ENCODE data around the gene SLC25A51.

The SLC25A51 gene, protein sequence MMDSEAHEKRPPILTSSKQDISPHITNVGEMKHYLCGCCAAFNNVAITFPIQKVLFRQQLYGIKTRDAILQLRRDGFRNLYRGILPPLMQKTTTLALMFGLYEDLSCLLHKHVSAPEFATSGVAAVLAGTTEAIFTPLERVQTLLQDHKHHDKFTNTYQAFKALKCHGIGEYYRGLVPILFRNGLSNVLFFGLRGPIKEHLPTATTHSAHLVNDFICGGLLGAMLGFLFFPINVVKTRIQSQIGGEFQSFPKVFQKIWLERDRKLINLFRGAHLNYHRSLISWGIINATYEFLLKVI

DNA sequence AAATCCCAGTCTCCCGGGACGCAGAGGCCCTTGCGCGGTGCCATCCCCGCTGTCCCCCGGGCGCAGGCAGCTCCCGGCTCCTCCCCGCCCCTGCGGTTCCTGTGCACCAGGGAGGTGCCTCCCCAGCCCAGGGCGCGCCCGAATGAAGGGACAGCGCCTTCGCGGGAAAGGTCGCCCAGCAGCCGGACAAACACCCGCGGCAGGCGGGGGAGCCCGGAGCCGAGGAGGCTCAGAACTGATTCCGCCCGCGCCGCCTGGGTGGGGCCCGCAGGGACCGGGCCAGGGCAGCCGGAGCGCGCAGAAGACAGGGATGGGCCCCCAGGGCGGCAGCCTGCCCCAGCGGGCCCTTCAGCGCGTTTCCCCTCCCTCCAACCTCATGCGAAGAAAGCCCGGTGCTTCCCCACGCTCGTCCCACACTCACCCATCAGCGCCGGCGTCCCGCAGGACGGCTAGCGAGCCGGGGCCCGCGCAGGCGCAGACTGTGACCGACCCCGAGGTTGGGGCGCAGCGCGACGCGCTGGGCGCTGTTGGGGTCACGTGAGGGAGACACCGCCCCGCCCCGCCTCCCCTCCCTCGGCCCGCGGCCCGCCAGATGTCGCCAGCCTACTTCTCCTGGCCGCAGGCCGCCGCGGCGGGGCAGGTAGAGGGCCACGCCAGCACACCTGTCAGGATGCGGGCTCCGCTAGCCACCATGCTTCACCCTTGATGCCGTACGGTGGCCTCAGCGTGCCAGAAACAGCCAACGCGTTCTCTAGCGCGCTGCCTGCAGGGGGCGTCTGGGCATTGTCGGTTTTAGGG is at the start of gene SLC25A51:
Gene SLC25A51, minus strand, starts transcription at position 481 of the 798 bp plus-strand sequence. CDS start 15,577 bp downstream, outside the sequence.
- DNase-seq, result peak; percentile 50 to 96 (median 89)

DNA sequence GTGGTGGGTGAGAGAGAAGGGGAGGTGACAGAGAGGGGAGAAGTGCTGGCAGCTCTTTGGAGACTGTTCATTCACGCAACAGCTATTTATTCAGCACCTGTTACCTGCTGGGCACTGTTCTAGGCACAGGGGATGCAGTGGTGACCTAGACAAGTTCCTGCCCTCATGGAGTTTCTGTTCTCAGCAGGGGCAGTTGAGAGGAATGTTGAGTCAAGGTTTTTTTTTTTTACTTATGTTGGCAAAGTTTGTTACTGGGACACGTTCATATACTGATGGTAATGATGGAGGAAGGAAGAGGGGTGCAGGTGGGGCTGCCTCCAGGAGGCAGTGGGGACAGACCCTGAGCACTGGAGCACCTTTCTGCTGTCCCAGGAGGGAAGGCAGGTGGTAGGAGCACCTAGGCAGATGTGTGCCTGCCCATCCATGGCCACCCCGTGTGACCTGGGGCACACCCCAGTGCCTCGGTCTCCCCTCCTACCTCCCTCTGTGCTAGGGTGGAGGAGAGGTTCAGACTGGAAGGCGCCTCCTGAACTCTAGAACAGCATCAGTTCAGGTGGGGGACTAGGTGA is 49.4 kb upstream of the SLC25A51 start:
- no peak for DNase-seq

DNA sequence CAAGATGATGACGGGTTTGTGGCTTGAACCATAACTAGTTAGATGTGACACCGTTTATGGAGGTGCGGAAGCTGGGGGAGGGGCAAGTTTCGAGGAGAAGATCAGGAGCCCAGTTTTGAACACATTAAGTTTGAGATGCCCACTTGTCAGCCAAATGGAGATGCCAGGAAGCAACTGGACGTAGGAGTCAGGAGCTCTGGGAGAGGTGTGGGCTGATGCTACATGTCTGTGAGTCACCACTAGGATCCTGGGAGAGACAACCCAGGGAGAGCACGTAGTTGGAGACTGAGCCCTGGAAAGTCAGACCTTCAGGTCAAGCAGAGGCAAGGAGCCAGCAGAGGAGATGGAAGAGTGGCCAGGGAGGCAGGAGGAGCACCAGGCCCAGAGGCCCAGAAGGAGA is 48.8 kb upstream of the SLC25A51 start:
- peak in 1 of 58 donors; percentile 27 for DNase-seq

DNA sequence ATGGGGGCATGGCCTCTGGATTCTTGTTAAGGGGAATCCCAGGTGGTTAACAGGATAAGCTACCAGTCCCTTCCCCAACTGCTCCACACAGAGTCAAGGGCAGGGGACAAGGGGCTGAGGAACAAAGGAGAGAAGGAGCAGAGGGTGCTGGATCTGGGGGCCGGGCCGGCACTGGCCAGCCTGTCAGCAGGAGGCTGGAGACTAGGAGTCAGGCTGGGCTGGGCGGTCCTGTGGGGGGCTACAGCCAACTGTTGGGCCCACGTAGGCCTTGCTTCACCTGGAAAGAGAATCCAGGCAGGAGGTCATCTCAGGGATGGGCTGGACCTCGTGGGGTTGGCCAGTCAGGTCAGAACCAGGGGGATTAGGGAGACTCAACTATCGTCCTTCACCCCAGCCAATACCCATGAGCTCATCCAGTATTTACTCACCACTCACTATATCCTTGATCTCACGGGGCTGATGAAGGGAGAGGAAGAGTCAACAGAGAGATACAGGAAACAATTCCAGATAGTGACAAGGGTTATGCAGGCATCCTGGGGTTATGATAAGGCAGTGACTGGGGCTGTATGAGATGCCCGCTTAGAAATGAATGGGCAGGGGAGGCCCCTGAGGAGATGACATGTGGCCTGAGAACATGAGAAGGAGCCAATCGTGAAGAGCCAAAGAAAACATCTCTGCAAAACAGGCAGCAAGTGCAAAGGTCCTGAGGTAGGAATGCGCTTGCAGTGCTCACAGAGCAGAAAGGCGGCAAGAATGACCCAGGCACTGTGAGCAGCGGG is 47.9 kb upstream of the SLC25A51 start:
- DNase-seq, result no peak

DNA sequence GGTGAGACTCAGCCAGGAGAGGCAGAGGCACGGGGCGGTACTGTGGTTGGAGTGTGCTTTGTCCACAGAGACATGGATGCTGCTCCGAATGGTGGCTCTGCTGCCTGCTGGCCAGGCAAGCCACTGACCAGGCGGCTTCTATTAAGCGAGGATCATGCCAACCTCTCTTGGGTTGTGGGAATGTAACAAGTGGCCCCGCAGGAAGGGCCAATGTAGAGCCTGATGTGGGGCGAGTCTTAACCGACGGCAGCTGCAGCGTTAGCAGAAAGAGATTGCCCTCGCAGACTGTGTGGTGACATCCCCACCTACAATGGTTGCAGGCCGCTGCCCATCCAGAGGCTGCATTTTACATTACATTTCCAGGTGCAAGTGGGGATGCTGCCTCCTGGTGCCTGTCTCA is 46.6 kb upstream of the SLC25A51 start:
- no peak for DNase-seq

DNA sequence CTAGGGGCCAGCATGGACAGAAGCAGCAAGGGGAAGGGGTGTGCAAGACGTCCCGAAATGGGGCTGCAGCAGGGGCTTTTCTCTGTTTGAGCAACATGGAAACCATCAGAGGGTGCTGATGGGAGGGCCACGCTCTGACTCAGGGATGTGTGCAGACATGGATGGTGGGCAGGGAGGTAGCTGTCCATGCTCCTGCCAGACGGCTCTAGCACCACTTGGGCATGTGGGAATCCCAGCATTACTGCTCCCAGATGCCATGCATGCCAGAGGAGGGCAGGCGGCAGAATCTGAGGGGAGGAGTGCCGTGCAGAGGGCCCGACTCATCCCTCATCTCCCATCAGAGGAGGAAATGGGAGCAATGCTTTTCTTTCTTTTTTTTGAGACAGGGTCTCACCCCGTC is 45.6 kb upstream of the SLC25A51 start:
- no peak for DNase-seq

DNA sequence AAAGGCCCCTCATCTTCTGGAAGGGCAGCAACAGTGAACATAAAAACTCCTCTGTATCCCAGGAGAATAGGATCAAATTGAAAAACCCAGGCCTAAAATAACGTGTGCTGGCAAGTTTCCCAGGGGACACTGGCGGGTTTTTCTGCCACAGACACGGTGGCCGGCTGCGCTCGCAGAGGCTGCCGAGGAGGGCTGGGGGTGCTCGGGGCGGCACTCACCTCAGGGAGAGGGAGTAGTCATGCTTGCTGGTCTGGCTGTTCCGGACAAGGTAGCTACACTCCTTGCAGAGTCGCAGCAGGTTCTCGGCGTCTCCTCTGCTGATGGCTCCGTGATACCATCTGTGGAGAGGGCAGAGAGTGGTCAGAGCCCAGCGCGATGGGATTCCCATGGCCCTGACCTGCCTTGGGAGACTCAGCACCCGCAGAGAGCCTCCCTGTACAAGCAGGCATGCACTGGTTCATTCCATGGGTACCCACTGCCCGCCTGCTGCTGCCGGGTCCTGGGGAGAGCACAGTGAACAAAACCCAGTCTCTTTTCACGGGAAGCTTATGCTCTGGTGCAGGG is 44.6 kb upstream of the SLC25A51 start:
- DNase-seq, result no peak

DNA sequence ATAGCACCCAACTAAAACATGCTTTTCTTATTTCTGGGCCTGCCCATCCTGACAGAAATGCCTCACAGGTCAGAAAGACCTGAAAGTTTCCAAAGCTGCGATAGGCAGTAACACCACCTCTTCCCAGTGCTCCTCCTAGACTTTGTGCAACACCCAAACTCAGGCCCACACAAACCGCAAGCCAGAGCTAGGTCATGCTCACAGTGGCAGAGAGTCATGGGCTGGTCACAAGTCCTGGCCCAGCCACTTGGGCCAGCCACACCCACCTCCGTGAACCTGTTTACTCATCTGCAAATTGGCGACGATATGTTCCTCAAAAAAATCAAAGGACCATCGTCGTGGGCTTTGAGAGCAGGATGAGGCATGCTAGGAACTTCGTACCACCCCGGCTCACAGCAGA is 44.0 kb upstream of the SLC25A51 start:
- DNase-seq, result no peak

DNA sequence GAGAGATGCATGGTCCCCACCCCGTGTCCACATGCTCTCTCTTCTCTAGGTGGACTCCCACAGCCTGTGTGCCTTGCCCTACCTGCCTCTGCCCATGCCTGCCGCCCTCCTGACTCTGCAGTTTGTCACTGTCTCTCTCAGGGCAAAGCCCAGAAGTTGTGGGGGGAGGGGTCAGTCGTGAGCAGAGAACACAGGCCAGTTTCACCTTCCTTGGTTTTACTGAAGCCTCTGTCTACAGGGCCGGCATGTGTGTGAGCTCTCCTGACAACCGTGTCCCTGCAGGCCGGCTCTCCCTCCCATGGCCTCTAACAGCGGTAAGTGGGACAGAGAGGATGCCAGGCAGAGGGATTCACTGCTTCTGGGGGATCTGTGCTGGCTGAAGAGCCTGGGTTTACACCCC is 43.5 kb upstream of the SLC25A51 start:
- no peak for DNase-seq

DNA sequence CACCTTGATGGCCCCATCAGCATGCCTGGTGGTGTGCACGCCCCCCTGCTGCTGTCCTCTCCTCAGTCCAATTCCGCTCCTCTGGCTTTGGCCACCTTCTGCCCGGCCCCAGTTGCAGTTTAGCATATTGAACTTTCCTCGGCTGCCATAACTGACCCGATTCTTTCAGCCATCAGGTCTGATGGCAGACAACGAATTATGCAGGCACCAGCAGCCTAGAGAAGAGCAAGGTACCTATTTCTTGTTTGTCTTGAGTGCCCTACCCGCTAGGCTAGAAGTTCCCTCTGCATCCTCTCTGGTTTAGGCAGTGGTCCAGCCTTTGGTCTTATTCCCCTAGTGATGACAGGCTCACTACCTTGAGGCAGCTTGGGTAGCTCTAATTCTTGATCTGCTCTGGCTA is 43.0 kb upstream of the SLC25A51 start:
- no peak for DNase-seq

DNA sequence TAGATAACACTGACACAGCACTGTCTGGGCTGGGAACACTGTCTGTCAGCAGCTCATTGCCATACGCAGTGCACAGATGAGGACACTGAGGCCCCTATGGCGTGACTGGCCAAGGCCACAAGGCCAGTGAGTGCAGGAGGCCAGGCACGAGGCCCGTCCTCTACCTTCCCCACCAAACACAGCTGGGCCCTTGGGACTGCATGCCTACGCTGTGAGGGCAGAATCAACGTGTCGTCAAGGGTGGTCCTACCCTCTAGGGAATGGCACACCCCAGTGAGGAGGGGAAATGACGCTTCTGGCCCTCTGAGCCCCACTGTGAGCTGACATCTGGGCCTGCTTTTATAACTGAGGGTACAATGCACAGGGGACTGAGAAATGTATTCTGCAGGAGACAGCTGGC is 42.1 kb upstream of the SLC25A51 start:
- no peak for DNase-seq

DNA sequence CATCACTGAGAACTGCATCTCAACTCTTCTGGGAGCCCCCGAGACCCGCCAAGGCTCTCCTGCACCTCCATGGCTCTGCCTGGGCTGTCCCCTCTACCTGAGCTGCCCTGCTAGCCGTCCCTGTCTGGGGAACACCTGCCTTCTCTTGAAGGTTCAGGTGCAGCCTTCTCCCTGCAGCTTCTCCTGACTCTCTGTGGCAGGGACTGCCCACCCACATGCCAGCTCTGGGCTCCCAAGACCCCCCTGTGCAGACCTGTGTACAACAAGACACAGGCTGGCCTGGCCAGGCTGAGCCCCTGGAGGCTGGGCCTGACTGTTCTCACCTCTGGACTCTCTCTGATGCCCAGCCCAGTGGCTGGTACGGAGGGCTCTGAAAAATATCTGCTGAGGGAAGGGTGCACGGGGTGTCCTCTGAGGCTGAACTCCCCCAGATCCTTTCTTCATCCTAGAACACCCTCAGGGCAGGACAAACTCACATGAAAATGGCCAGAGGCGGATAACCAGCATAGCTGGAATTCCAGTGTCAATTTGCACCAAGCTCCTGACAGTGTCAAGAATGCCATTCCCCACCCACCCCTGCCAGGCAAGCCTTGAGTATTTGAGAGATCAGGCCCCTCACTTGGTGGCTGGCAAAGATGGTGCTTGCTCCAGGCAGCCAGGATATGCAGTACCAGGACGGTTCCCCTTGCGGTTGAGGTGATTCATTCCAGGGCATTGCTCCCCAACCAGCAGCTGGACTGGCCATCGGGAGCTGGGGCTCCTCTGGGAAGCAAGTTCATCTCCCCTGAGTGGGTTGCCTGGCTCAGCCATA is 40.9 kb upstream of the SLC25A51 start:
- DNase-seq, result no peak

DNA sequence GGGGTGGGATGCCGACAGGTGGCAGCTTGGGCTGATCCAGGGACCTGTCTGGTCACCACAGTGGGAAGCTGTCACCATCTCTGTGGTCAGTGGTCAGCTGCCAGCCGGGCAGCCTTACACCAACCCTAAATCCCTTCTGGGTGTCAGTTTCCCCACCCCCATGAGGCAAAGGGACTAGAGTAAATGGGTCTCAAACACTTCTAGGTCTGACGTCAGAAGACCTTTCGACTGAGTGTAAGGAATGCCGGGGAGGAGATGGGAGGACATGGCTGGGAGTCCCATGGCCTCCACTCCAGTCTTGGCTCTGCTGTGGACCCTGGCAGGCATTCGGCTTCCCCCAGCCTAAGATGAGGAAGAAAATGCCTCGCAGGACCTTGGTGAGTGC is 40.3 kb upstream of the SLC25A51 start:
- no peak for DNase-seq

DNA sequence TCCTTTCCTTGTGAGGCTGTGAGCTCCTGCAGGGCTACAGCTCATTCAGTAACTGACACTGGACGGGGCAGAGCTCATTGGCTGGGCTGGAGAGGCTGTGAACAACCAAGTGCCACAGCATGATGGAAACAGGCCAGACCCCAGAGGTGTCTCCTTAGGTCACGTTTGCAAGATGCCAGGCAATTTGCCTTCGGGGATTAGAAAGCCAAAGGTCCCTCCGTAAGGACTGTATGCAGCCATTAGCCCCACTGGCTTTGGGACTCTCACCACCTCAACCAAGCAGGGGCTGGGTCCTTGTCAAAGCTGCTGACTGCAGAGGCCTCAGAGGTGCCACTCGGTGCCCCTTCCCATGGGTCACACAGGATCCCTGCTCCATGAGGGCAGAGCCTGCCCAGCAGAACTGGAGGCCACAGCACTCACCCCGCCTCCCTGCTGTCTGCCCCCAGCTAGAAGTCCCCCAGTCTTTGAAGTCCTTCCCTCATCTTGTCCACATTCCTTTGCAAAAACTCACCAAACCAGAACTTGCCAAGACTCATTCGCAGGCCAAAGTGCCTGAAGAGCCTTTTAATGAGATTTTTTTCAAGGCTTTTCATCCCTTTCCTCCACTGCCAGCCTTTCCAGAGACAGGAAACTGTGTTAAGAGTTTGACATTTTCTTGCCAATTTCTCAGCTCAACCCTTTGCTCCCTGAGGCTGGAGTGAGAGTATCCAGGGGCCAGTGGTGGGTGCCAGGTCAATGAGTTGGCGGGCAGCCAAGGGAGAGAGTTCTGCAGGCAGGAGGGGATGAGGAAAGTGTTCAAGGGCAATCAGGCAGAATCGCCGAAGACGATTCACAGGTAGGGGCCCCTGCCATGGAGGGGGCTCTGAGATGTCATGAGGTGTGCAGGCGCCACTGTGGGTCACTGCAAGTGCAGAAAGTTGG is 39.7 kb upstream of the SLC25A51 start:
- peak in 26 of 58 donors; percentile 16 to 84 (median 40) for DNase-seq

DNA sequence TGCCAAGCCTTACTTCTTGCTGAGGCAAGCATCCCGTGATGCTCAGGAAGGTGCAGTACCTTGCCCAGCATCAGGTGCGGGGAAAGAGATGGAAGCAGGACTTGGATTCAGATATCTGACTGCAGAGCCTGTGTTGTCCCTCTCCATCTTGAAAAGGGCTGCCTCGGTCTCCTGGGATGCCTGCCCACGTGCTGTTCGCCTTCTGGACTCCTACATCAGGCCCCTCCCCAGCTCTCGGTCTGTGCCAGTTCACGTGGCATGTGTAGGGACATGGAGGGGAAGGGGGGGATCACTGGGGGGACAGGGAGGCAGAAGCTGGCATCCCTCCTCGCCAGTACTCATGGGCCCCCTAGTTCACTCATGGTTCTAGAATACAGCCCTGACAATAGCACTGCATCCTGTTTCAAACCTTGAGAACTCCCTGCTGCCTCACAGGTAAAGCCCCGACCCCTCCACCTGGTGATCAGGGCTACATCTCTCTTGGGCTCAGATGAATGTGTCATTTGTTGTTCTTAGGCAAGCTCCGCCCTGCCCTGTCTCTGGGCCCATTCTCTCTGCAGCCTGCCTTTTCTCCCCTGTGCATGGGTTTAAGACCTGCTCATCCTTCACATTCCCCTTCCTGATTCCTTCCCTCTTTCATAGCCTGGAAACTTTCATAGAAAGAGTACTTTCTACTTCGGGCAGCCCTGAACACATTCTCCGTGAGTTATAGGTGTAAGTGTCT is 38.9 kb upstream of the SLC25A51 start:
- no peak for DNase-seq

DNA sequence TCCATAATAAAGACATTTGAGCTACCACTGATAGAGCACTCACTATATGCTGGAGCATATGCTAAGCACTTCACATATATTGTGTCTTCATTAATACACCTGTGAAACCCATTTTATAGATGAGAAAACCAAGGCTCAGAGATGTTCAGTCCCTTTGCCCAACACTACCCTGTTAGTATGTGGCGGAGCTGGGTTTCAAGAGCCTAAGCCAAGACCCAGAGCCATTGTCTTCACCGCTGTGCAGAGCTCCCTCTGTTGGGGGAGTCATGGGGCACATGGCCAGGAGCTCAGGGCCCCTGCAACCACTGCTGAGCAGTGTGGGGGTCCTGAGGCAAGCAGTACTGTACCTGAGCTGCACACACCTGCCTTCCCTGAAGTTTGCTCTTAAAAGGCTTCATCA is 37.3 kb upstream of the SLC25A51 start:
- no peak for DNase-seq

DNA sequence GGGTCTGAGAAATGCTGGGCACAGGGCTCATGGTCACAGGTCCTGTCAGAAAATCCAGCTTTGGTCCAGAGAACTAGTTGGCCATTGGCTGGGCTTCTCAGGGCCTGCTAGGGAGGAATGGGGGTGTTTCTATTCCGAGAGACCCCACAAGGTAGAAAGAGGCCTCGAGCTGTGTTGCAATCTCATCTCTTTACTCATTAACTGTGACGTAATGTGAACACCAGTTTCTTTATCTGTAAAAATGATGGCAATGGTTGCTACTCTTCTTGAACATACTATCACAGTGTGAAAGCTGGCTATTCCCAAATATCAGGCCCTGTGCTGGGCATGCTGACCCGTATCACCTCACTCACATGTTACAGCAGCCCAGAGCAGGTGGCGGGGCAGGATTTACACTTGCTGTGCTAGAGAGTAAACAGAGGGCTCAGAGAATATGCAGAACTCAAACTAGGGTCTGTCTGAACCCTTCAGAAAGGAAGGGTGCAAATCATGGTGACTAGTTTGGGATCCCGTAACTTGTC is 35.7 kb upstream of the SLC25A51 start:
- no peak for DNase-seq
